Right kidney (tissue), 1 donor: ENCODE data around the gene TMEM252.

Source experiments
- DNase-seq: peaks from one replicate; pipeline ENCODE4 v3.0.0-alpha.2; 2016

Gene TMEM252

GRCh38 chr9:68500457-68501381 is 40.0 kb downstream of the TMEM252 start:
- DNase-seq: no peak

- no peak for DNase-seq
These were observed 41.9 kb downstream of the TMEM252 start for GRCh38 chr9:68498816-68499215.

- DNase-seq: no peak
These were observed 43.1 kb downstream of the TMEM252 start for GRCh38 chr9:68497629-68498028.

GRCh38 chr9:68496356-68496755 is 44.3 kb downstream of the TMEM252 start:
- no peak for DNase-seq

GRCh38 chr9:68495247-68495646 is 45.4 kb downstream of the TMEM252 start:
- DNase-seq: no peak

GRCh38 chr9:68493958-68494577 is 46.6 kb downstream of the TMEM252 start:
- DNase-seq: no peak

- no peak for DNase-seq
These were observed 47.1 kb downstream of the TMEM252 start for GRCh38 chr9:68493541-68493940.

- DNase-seq: no peak
These were observed 47.9 kb downstream of the TMEM252 start for GRCh38 chr9:68492806-68493205.

GRCh38 chr9:68489646-68490045 is 51.0 kb downstream of the TMEM252 start:
- no peak for DNase-seq

GRCh38 chr9:68488126-68488525 is 52.6 kb downstream of the TMEM252 start:
- no peak for DNase-seq
